GM12864 (cell line): ENCODE results near the gene DNAJC24.
"Not testable (repeated sequence)": the region's sequence is repeated elsewhere in the genome, so short reads cannot be mapped to it uniquely, and the experiment has no call there.

ENCODE experiments used
- DNase-seq: peaks from one replicate; pipeline ENCODE4 v3.0.0-alpha.2; 2011; ENCODE audit warnings: low read depth
- H3K4me3 ChIP-seq: 2 replicates; pipeline ENCODE4 v1.5.1; 2011; ENCODE audit warnings: mild to moderate bottlenecking, low read depth, low read length, control low read depth
- TF ChIP-seq, protein P1 (sequence below): IDR thresholded peaks from 2 replicates; pipeline ENCODE4 v1.5.1; 2011; ENCODE audit warnings: low read depth, mild to moderate bottlenecking, moderate library complexity, low read length, control low read depth, inconsistent platforms; ENCODE audit errors: missing control alignments

Gene DNAJC24, protein sequence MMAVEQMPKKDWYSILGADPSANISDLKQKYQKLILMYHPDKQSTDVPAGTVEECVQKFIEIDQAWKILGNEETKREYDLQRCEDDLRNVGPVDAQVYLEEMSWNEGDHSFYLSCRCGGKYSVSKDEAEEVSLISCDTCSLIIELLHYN

DNA sequence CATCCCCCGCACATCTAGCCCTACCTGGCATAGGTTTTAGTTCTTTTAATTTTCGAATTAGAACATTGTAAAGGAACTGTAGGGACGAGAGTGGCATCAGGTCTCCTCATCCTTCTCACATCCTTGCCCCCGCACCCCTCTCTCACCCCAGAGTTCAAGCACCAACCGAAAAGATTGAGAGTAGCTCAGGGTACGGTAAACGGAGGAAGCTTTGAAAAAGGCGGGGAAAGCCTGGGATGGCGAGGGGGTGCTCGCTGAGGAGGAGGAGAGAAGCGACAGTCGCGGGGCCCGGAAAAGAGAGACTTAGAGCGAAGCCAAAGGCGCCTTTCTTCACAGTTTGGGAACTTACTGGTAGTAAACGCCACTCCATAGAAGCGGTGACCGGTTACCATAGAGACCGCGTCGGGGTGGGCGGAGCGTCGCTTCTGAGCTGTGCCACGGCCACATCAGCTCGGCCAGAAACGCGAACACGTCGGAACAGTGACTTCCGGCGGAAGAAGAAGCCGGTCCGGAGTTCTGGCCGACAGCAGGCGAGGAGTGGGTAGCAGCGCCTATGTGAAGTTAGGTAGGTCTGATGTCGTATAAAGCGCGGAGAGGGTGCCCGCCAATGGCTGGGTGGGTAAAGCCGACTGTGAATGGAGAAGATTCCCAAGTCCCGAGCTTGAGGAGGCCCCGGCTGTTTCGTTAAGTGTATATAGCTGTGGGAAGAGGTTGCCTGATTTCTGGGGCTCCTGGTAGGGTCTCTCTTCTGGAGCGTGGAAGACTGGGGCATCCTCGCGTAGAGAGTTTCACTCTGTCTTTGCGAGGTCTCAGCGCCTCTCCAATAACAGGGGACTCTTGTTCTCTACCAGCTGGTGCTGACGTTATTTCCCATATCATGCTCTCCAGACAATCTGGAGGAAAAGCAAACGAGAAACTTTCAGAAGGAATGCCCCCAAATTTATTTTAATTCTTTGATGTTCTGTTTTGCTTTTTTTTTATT is at the start of gene DNAJC24, which contains the start of gene DCDC1:
DNAJC24 (plus strand) TSS at position 513 of the 982 bp plus-strand sequence. CDS start 889 bp downstream, outside the sequence.
DCDC1 (minus strand) TSS at position 392 of the 982 bp plus-strand sequence. CDS start 41,459 bp downstream, outside the sequence.
- TF ChIP-seq, protein P1, sequence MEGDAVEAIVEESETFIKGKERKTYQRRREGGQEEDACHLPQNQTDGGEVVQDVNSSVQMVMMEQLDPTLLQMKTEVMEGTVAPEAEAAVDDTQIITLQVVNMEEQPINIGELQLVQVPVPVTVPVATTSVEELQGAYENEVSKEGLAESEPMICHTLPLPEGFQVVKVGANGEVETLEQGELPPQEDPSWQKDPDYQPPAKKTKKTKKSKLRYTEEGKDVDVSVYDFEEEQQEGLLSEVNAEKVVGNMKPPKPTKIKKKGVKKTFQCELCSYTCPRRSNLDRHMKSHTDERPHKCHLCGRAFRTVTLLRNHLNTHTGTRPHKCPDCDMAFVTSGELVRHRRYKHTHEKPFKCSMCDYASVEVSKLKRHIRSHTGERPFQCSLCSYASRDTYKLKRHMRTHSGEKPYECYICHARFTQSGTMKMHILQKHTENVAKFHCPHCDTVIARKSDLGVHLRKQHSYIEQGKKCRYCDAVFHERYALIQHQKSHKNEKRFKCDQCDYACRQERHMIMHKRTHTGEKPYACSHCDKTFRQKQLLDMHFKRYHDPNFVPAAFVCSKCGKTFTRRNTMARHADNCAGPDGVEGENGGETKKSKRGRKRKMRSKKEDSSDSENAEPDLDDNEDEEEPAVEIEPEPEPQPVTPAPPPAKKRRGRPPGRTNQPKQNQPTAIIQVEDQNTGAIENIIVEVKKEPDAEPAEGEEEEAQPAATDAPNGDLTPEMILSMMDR, result no peak
- peak within 1 kb of the TSS; percentile 72 for H3K4me3 ChIP-seq
- DNase-seq, result peak; percentile 87

DNA sequence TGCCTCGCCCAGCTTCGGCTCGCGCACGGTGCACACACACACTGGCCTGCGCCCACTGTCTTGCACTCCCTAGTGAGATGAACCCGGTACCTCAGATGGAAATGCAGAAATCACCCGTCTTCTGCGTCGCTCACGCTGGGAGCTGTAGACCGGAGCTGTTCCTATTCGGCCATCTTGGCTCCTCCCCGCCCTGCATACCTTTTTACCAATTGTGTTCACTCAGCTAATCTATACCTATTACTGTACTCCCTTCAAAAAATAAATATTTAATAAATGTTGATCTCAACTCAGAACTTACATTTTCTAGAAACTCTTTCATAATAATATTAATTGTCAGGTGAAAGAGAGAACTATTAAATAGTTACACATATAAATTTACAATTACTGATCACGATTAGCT is 48.2 kb upstream of the DNAJC24 start:
- not testable (repeated sequence) for DNase-seq, H3K4me3 ChIP-seq

DNA sequence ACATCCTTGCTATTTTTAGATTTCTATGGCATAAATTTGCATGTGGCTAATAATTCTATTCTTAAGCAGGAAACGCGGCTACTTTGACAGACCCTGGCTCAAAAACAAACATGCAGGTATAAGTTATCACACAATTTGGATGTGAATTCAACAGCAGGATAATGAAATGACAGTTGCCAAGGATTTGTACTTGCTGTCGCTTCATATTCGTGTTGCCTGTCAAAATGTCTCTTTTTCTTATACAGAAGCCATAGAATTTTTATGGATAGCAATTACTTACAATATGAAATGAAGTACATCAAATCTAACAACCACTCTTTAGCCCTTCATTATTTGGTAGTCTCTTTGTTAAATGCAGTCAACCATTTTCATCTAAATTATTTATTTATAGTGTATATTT is 46.5 kb upstream of the DNAJC24 start:
- no peak for DNase-seq
- TF ChIP-seq, protein P1, result no peak
- no peak overlapping the region for H3K4me3 ChIP-seq

DNA sequence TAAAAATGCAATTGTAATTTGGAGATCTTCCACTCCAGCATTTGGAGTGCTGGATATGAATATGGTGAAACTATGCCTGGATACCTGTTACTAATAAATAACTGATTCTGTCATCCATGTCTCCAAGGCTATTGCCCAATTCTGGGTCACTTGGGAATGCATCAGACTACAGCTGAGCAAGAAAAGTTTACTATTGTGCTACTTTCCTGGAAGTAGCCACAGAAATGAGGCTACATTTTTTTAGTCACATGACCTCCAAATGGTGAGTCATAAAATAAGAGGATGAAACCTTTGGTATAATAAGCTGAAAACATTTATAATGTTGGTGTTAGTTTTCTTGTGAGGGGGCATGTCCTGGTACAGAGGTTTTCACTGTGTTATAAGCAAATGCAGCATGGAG is 44.5 kb upstream of the DNAJC24 start:
- TF ChIP-seq, protein P1, result no peak
- H3K4me3 ChIP-seq, result no peak overlapping the region
- DNase-seq, result no peak

DNA sequence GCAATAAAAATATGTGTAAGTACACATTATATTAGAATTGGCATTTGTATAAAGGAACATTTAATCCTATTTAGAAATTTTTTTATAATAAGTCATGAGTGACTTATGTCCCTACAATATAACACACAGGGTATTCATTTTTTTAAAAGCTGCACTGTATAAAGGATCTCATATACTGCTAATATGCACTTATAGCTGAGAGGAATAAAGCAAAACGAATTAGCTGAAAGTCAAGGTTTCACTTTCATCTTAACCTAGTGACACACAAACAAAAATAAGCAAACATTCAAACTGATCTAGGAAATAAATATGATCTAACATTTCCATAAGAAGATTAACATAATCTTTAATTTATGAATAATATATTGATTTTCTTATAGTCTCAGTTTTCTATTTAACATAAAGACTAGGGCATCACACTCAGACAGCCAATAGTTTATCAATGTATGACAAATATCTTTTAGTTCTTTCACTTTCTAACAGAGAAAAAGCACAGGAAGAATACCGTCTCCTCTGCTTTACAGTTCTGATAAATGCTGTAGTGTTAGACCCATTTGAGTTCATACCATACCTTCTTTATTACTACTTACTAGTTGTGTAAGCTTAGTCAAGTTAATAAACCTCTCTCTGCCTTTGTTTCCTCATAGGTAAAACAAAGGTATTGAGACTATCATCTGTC is 43.1 kb upstream of the DNAJC24 start:
- H3K4me3 ChIP-seq, result no peak overlapping the region; the same call in 1 of the 2 replicates
- TF ChIP-seq, protein P1, result no peak
- DNase-seq, result no peak

DNA sequence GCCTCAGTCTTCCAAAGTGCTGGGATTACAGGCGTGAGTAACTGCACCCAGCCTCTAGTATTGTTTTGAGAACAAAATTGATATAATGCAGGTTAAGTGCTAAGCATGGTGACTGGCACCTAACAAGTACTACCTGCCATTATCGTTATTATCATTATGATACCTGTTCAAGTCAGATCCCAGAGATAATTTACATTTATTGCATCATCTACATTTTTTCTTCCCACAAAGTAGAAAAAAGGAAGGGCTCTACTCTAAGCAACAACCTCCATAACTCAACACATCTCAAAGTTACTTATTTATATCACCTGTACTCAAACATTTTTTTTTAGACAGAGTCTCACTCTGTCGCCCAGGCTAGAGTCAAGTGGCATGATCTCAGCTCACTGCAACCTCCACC is 42.2 kb upstream of the DNAJC24 start:
- no peak overlapping the region for H3K4me3 ChIP-seq
- TF ChIP-seq, protein P1, result no peak
- no peak for DNase-seq

DNA sequence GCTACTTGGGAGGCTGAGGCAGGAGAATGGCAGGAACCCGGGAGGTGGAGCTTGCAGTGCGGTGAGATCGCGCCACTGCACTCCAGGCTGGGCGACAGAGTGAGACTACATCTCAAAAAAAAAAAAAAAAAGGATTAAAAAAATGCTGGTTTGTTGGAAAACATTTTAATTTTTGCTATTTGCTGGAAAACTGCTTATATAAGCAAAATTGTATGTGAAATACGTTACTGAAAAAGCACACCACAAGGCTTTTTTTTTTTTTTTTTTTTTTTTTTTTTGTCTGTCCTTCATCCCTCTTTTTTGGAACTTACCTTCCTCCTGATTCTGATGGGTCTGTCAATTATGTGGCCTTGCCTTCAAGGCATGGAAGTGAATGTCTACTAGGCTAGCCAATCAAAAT is 41.0 kb upstream of the DNAJC24 start:
- H3K4me3 ChIP-seq, result no peak overlapping the region
- TF ChIP-seq, protein P1, result no peak
- no peak for DNase-seq
